Mesenchymal stem cell (in vitro differentiated cells and primary cell): ENCODE data around the gene CLTC.
A peak's percentile ranks its signal among the peaks of the same experiment; 100 is the strongest.

ENCODE experiments used
- DNase-seq: peaks from one replicate; pipeline ENCODE4 v3.0.0-alpha.2; 2013
- H2AFZ ChIP-seq: one replicate; pipeline ENCODE4 v1.6.1; 2013; ENCODE audit warnings: low read depth, mild to moderate bottlenecking, control low read depth, inconsistent platforms, low read length, moderate library complexity
- H2AK5ac ChIP-seq: 2 replicates; pipeline ENCODE4 v1.6.1; 2013; ENCODE audit warnings: low read length, moderate library complexity, mild to moderate bottlenecking, inconsistent platforms; ENCODE audit not compliant: severe bottlenecking
- H2BK120ac ChIP-seq: one replicate; pipeline ENCODE4 v1.6.1; 2013; ENCODE audit warnings: low read depth, mild to moderate bottlenecking, inconsistent platforms, low read length, moderate library complexity
- H2BK12ac ChIP-seq, 2 experiments: one replicate each; pipeline ENCODE4 v1.6.1; 2013; ENCODE audit warnings: inconsistent platforms in 2 of 2, low read length in 2 of 2, mild to moderate bottlenecking in 2 of 2, moderate library complexity in 2 of 2, control low read depth in 1 of 2
- H2BK15ac ChIP-seq: one replicate; pipeline ENCODE4 v1.6.1; 2013; ENCODE audit warnings: mild to moderate bottlenecking, low read depth, inconsistent platforms; ENCODE audit not compliant: poor library complexity, severe bottlenecking
- H2BK5ac ChIP-seq: 2 replicates; pipeline ENCODE4 v1.6.1; 2013; ENCODE audit warnings: low read depth, mild to moderate bottlenecking, low read length, control low read depth, inconsistent platforms; ENCODE audit not compliant: poor library complexity, severe bottlenecking
- H3K14ac ChIP-seq, 2 experiments: one replicate each; pipeline ENCODE4 v1.6.1; 2013; ENCODE audit warnings: inconsistent platforms in 2 of 2, low read length in 2 of 2, control low read depth in 1 of 2, mild to moderate bottlenecking in 1 of 2, moderate library complexity in 1 of 2
- H3K18ac ChIP-seq, 2 experiments: one replicate each; pipeline ENCODE4 v1.6.1; 2013; ENCODE audit warnings: inconsistent platforms in 2 of 2, low read length in 2 of 2, control low read depth in 1 of 2, low read depth in 1 of 2, mild to moderate bottlenecking in 1 of 2
- H3K23ac ChIP-seq, 2 experiments: one replicate each; pipeline ENCODE4 v1.6.1; 2013; ENCODE audit warnings: inconsistent platforms in 2 of 2, low read length in 2 of 2, mild to moderate bottlenecking in 2 of 2, moderate library complexity in 2 of 2, control low read depth in 1 of 2
- H3K27ac ChIP-seq: 2 replicates; pipeline ENCODE4 v1.5.1; 2013; ENCODE audit warnings: mild to moderate bottlenecking, moderate library complexity, low read length, control low read depth, inconsistent platforms; ENCODE audit not compliant: poor library complexity, severe bottlenecking
- H3K27me3 ChIP-seq, 2 experiments: 2 replicates each; pipeline versions ENCODE4 v1.6.1 to v1.7.0; 2013; ENCODE audit warnings: low read length in 2 of 2, mild to moderate bottlenecking in 2 of 2, moderate library complexity in 2 of 2, control low read depth in 1 of 2, inconsistent platforms in 1 of 2; ENCODE audit not compliant: control insufficient read depth in 1 of 2, insufficient read depth in 1 of 2
- H3K36me3 ChIP-seq, 2 experiments: 2 replicates each; pipeline versions ENCODE4 v1.6.1 to v1.7.0; 2013; ENCODE audit warnings: low read length in 2 of 2, control low read depth in 1 of 2, inconsistent platforms in 1 of 2, low read depth in 1 of 2, mild to moderate bottlenecking in 1 of 2; ENCODE audit not compliant: insufficient read depth in 2 of 2, control insufficient read depth in 1 of 2
- H3K4ac ChIP-seq, 2 experiments: one replicate each; pipeline ENCODE4 v1.6.1; 2013; ENCODE audit warnings: inconsistent platforms in 2 of 2, low read length in 2 of 2, mild to moderate bottlenecking in 2 of 2, moderate library complexity in 2 of 2, control low read depth in 1 of 2, low read depth in 1 of 2
- H3K4me1 ChIP-seq: 2 replicates; pipeline ENCODE4 v1.6.1; 2013; ENCODE audit warnings: low read depth, low read length, control low read depth; ENCODE audit not compliant: control insufficient read depth, insufficient read depth
- H3K4me2 ChIP-seq: 2 replicates; pipeline ENCODE4 v1.6.1; 2013; ENCODE audit warnings: low read length, mild to moderate bottlenecking, inconsistent platforms; ENCODE audit not compliant: poor library complexity, severe bottlenecking
- H3K4me3 ChIP-seq, 2 experiments: 2 replicates each; pipeline versions ENCODE4 v1.5.1 to v1.7.0; 2013; ENCODE audit warnings: low read length in 2 of 2, mild to moderate bottlenecking in 2 of 2, control low read depth in 1 of 2, low read depth in 1 of 2; ENCODE audit not compliant: insufficient read depth in 1 of 2
- H3K79me1 ChIP-seq: replicated peaks from 2 replicates; pipeline ENCODE4 v1.6.1; 2013; ENCODE audit warnings: mild to moderate bottlenecking, control low read depth, low read length, inconsistent platforms; ENCODE audit not compliant: poor library complexity, severe bottlenecking
- H3K9ac ChIP-seq: 2 replicates; pipeline ENCODE4 v1.7.0; 2013; ENCODE audit warnings: mild to moderate bottlenecking, low read length, moderate library complexity
- H3K9me3 ChIP-seq: 2 replicates; pipeline ENCODE4 v1.7.0; 2013; ENCODE audit warnings: mild to moderate bottlenecking, low read length; ENCODE audit not compliant: control insufficient read depth
- H4K8ac ChIP-seq: one replicate; pipeline ENCODE4 v1.6.1; 2013; ENCODE audit warnings: inconsistent platforms, mild to moderate bottlenecking, low read length, moderate library complexity
- H4K91ac ChIP-seq: one replicate; pipeline ENCODE4 v1.6.1; 2013; ENCODE audit warnings: mild to moderate bottlenecking, low read length, inconsistent platforms
- WGBS: methylation state at CpG from one replicate; pipeline ENCODE4 v1.1.7; 2013; ENCODE audit warnings: mixed read lengths; 5-methylcytosine and 5-hydroxymethylcytosine counted together

The CLTC gene

DNA sequence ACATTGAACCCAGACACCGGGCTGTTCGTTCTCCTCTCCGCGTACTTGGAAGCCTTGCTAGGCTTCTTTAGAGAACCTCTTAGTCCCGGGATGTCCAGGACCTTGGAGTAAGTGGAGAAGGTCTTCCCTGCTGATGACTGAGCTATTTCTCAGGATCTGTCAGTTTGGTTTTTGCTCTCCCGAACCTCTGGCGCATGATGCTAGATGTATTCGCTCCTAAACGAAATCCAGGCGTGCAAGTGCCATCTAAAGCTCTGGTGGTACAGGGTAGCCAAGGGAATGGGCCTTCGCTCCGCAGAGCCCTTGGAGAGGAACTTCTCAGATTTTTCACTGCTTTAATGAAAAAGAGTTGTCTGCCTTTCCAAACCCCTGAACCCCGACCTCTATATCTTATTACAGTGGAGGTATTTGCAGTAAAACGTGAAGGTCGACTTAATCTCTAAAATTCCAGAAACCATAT is 88.3 kb downstream of the CLTC start:
- no peak overlapping the region for H4K91ac ChIP-seq
- no peak overlapping the region for H2BK12ac ChIP-seq
- H3K27me3 ChIP-seq: no peaks in the 10 kb centered on the region
- peak overlapping the region; percentile 3 for H2AFZ ChIP-seq
- peak overlapping the region; percentile 76 for H3K27ac ChIP-seq
- no peak overlapping the region for H2AK5ac ChIP-seq
- H4K8ac ChIP-seq: peak overlapping the region; percentile 45
- H3K9ac ChIP-seq: peak overlapping the region; percentile 96
- H3K36me3 ChIP-seq: peaks cover 0 to 11% of the 10 kb centered on the region in 2 experiments
- no peak overlapping the region for H2BK120ac ChIP-seq
- H3K4ac ChIP-seq: peak overlapping the region; percentile 55 to 57
- 0% methylated on average over 15 of the region's 15 CpGs for WGBS
- H3K9me3 ChIP-seq: no peaks in the 10 kb centered on the region
- H3K4me1 ChIP-seq: peaks cover 3% of the 10 kb centered on the region
- H3K23ac ChIP-seq: peak overlapping the region in 1 of 2 experiments; percentile 61
- H3K4me3 ChIP-seq: peak overlapping the region; percentile 72 to 93
- H3K79me1 ChIP-seq: peaks cover 3% of the 10 kb centered on the region
- peak overlapping the region; percentile 87 for H3K4me2 ChIP-seq
- H3K14ac ChIP-seq: peak overlapping the region in 1 of 2 experiments; percentile 74
- H2BK15ac ChIP-seq: no peak overlapping the region
- DNase-seq: no peak
- H3K18ac ChIP-seq: peak overlapping the region; percentile 30 to 45
- H2BK5ac ChIP-seq: no peak overlapping the region

DNA sequence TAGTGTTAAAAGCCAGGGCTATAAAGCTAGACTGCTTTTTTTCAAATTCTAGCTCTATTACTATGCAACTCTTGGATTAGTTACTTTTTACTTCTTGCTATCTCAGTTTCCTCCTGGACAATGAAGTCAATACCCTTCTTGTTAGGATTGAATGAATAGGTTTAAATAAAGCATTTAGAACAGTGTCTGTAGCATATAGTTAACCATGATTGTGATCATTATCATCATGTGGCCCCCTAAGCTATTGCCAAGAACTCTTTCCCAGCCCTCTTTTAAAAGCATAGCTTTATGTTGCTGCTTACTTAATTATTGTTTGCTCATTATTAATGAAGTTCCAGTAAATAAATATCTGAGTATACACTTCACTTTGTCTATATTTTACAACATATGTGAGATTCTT is 92.2 kb downstream of the CLTC start:
- H3K23ac ChIP-seq: no peak overlapping the region
- H3K18ac ChIP-seq: no peak overlapping the region
- peaks cover 3% of the 10 kb centered on the region for H3K79me1 ChIP-seq
- no peaks in the 10 kb centered on the region for H3K4me1 ChIP-seq
- H2BK15ac ChIP-seq: no peak overlapping the region
- no peak overlapping the region for H4K91ac ChIP-seq
- no peak overlapping the region for H3K4me2 ChIP-seq
- peaks cover 0 to under 1% of the 10 kb centered on the region in 2 experiments for H3K36me3 ChIP-seq
- no peak overlapping the region for H2AFZ ChIP-seq
- H3K4me3 ChIP-seq: no peak overlapping the region
- H3K27ac ChIP-seq: no peak overlapping the region
- H2AK5ac ChIP-seq: no peak overlapping the region
- no peaks in the 10 kb centered on the region for H3K9me3 ChIP-seq
- H3K4ac ChIP-seq: no peak overlapping the region
- no peak overlapping the region for H2BK5ac ChIP-seq
- H3K9ac ChIP-seq: no peak overlapping the region
- no peak overlapping the region for H2BK12ac ChIP-seq
- DNase-seq: no peak
- H2BK120ac ChIP-seq: no peak overlapping the region
- no peak overlapping the region for H3K14ac ChIP-seq
- no peaks in the 10 kb centered on the region for H3K27me3 ChIP-seq
- H4K8ac ChIP-seq: no peak overlapping the region

DNA sequence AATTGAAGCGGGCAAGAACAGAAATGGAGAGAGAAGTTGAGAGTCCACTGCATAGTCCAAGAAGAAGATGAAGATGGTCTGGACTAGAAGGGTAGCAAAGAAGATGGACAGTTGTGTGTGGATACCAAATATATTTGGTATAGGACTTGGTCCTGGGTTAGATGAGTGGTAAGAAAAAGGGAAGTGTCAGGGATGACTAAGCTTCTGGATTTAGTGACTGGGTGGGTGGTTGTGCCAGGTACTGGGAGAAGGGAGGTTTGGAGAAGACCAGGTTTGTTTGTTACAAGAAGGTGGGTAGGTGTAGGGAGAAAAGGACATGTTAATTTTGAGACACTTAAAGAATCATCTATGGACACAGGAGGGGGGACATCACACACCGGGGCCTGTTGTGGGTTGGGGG is 93.2 kb downstream of the CLTC start:
- no peaks in the 10 kb centered on the region for H3K9me3 ChIP-seq
- H4K91ac ChIP-seq: no peak overlapping the region
- H2AK5ac ChIP-seq: no peak overlapping the region
- H3K4ac ChIP-seq: no peak overlapping the region
- no peak overlapping the region for H2BK5ac ChIP-seq
- no peaks in the 10 kb centered on the region for H3K27me3 ChIP-seq
- no peak overlapping the region for H2BK120ac ChIP-seq
- H3K4me3 ChIP-seq: no peak overlapping the region
- H3K18ac ChIP-seq: no peak overlapping the region
- H3K27ac ChIP-seq: no peak overlapping the region
- H3K36me3 ChIP-seq: peaks cover 0 to 7% of the 10 kb centered on the region in 2 experiments
- no peak overlapping the region for H2BK15ac ChIP-seq
- no peak overlapping the region for H2AFZ ChIP-seq
- H2BK12ac ChIP-seq: no peak overlapping the region
- H3K79me1 ChIP-seq: peaks cover 6% of the 10 kb centered on the region
- H3K14ac ChIP-seq: no peak overlapping the region
- no peak overlapping the region for H4K8ac ChIP-seq
- DNase-seq: no peak
- 97% methylated on average over 1 of the region's 2 CpGs for WGBS
- no peak overlapping the region for H3K9ac ChIP-seq
- H3K23ac ChIP-seq: no peak overlapping the region
- no peaks in the 10 kb centered on the region for H3K4me1 ChIP-seq
- no peak overlapping the region for H3K4me2 ChIP-seq

DNA sequence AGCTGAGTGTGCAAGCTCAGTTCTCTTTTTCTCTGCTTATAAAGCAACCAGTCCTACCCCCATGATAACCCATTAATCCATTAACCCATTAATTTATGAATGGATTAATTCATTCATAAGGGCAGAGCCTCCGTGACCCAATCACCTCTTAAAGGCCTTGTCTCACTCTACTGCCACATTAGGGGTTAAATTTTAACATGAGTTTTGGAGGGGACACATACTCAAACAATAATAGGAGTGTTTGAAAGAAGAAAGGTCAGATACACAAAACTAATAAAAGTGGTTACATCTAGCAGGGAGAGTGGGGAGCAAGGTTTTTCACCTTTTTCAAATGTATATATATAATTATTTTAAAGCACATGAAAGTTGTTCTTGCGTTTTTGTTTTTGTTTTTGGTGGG is 94.6 kb downstream of the CLTC start:
- no peaks in the 10 kb centered on the region for H3K4me1 ChIP-seq
- no peak overlapping the region for H3K18ac ChIP-seq
- no peaks in the 10 kb centered on the region for H3K9me3 ChIP-seq
- WGBS: no CpG with 5 or more reads among the region's 2 CpGs
- no peak overlapping the region for H2BK15ac ChIP-seq
- H2BK5ac ChIP-seq: no peak overlapping the region
- no peak overlapping the region for H4K91ac ChIP-seq
- H2AK5ac ChIP-seq: no peak overlapping the region
- H2BK120ac ChIP-seq: no peak overlapping the region
- no peak overlapping the region for H3K23ac ChIP-seq
- H3K27ac ChIP-seq: no peak overlapping the region
- H3K27me3 ChIP-seq: no peaks in the 10 kb centered on the region
- no peak overlapping the region for H3K4me3 ChIP-seq
- no peak overlapping the region for H2BK12ac ChIP-seq
- no peak overlapping the region for H3K4ac ChIP-seq
- no peak overlapping the region for H4K8ac ChIP-seq
- peaks cover 0 to 7% of the 10 kb centered on the region in 2 experiments for H3K36me3 ChIP-seq
- no peak overlapping the region for H2AFZ ChIP-seq
- peaks cover 9% of the 10 kb centered on the region for H3K79me1 ChIP-seq
- no peak overlapping the region for H3K9ac ChIP-seq
- DNase-seq: no peak
- no peak overlapping the region for H3K14ac ChIP-seq
- H3K4me2 ChIP-seq: no peak overlapping the region
